Endodermal cell (in vitro differentiated cells): ENCODE measurements around the gene WAS. TPM values are rescaled to one million over a fixed set of nuclear protein-coding genes. Genes with fewer than 3 reads are reported as not detected.

Experiments used
- DNase-seq: peaks from one replicate; pipeline ENCODE4 v3.0.0-alpha.2; 2017
- H3K27ac ChIP-seq: 2 replicates; pipeline ENCODE4 v1.5.1; 2013; ENCODE audit warnings: mild to moderate bottlenecking, low read depth, low read length, moderate library complexity
- H3K27me3 ChIP-seq: 2 replicates; pipeline ENCODE4 v1.6.1; 2013; ENCODE audit warnings: mild to moderate bottlenecking, low read length, moderate library complexity; ENCODE audit not compliant: insufficient read depth, control insufficient read depth, poor library complexity, severe bottlenecking
- H3K36me3 ChIP-seq: 2 replicates; pipeline ENCODE4 v1.7.0; 2013; ENCODE audit warnings: mild to moderate bottlenecking, low read length, moderate library complexity; ENCODE audit not compliant: control insufficient read depth, insufficient read depth
- H3K4me1 ChIP-seq: one replicate; pipeline ENCODE4 v1.7.0; 2013; ENCODE audit warnings: low read length; ENCODE audit not compliant: control insufficient read depth, insufficient read depth
- H3K4me3 ChIP-seq: 2 replicates; pipeline ENCODE4 v1.5.1; 2013; ENCODE audit warnings: mild to moderate bottlenecking, low read length, moderate library complexity
- H3K9ac ChIP-seq: 2 replicates; pipeline ENCODE4 v1.6.1; 2013; ENCODE audit warnings: mild to moderate bottlenecking, low read length, moderate library complexity; ENCODE audit not compliant: poor library complexity, severe bottlenecking; ENCODE audit errors: extremely low read depth
- H3K9me3 ChIP-seq: 2 replicates; pipeline ENCODE4 v1.6.1; 2013; ENCODE audit warnings: mild to moderate bottlenecking, low read length, moderate library complexity; ENCODE audit not compliant: control insufficient read depth
- H3K27ac Mint-ChIP-seq: 2 replicates; pipeline ENCODE4 v1.8.0; 2020; ENCODE audit warnings: mixed read lengths
- H3K27me3 Mint-ChIP-seq: 2 replicates; pipeline ENCODE4 v1.8.0; 2021; ENCODE audit warnings: mild to moderate bottlenecking, mixed read lengths; ENCODE audit not compliant: insufficient read depth
- H3K36me3 Mint-ChIP-seq: 2 replicates; pipeline ENCODE4 v1.8.0; 2020; ENCODE audit warnings: low read depth, mixed read lengths
- H3K4me1 Mint-ChIP-seq: 2 replicates; pipeline ENCODE4 v1.8.0; 2020; ENCODE audit warnings: mixed read lengths
- H3K4me3 Mint-ChIP-seq: 2 replicates; pipeline ENCODE4 v1.8.0; 2020; ENCODE audit warnings: mild to moderate bottlenecking, moderate library complexity, mixed read lengths
- H3K9me3 Mint-ChIP-seq: 2 replicates; pipeline ENCODE4 v1.8.0; 2020; ENCODE audit warnings: mild to moderate bottlenecking, mixed read lengths
- WGBS, 2 experiments: methylation state at CpG; one replicate each; pipeline versions ENCODE4 v1.1.5 to v1.1.7; 2013; ENCODE audit warnings: missing lambda C conversion rate in 2 of 2, mixed read lengths in 1 of 2; ENCODE audit not compliant: insufficient coverage in 1 of 2, insufficient read length in 1 of 2; 5-methylcytosine and 5-hydroxymethylcytosine counted together
- long read RNA-seq, 4 experiments: library from polyadenylated mRNA in 2 of 4; library from RNA in 1 of 4; library from capped mRNA in 1 of 4; stranded (forward) in 3 of 4; unstranded in 1 of 4; transcript quantifications; one replicate each; pipeline ENCODE4 v2.0.0, GENCODE V29; 2020 to 2021; ENCODE audit warnings: inconsistent platforms in 1 of 4
- polyA plus RNA-seq, 2 experiments: library from polyadenylated mRNA; stranded (reverse); fragments of 50-300 nt; gene quantifications; one replicate each; pipeline ENCODE4 v1.2.3, GENCODE V29; 2013
- total RNA-seq, 2 donors: library from RNA; stranded (reverse); fragmentation: NEBNext Ultra II Directional in 1 of 2; extraction: Animal tissue kit (Norgen Biotek cat#: 25700) in 1 of 2; gene quantifications; 2 replicates in 1 of 2; 3 replicates in 1 of 2; pipeline ENCODE4 v1.2.1, GENCODE V29; 2021
- TF ChIP-seq, protein P1 (sequence below): fragments of 200-600 bp; sonication (generic); conservative IDR thresholded peaks from 2 replicates; pipeline ENCODE4 v1.5.0; 2021; ENCODE audit warnings: antibody characterized with exemption, mild to moderate bottlenecking

WAS gene
- total RNA-seq = under 1 TPM; 0.51 to 0.84 TPM
- polyA plus RNA-seq (2013, experiment 1 of 2) = 0.28 TPM
- polyA plus RNA-seq (2013, experiment 2 of 2) = 1.3 TPM
- long read RNA-seq, experiment 1 = 0 reads
- long read RNA-seq, experiment 2 = 0 reads
- long read RNA-seq, experiment 3 = 0 reads
- long read RNA-seq, experiment 4 = 0 reads

GRCh38 chrX:48683411-48683982 is at the start of gene WAS:
Gene WAS (plus strand): TSS chrX:48683799. CDS start chrX:48683854, 55 bp downstream.
- peaks cover 1% of the 10 kb centered on the region for H3K4me1 Mint-ChIP-seq
- Histone ChIP-seq H3K9ac (no peak within 1 kb of the TSS), H3K4me1 (no peaks in the 10 kb centered on the region), H3K4me3 (no peak within 1 kb of the TSS), H3K27ac (no peak within 1 kb of the TSS), H3K27me3 (no peaks in the 10 kb centered on the region), H3K9me3 (no peaks in the 10 kb centered on the region), H3K36me3 (no peaks in the 10 kb centered on the region)
- peaks cover 77% of the 10 kb centered on the region for H3K9me3 Mint-ChIP-seq
- no peak within 1 kb of the TSS for H3K4me3 Mint-ChIP-seq
- H3K36me3 Mint-ChIP-seq = no peaks in the 10 kb centered on the region
- 90 to 98% methylated on average over 5 to 8 of the region's 13 CpGs for WGBS, 2 experiments
- DNase-seq = no peak
- peaks cover 19% of the 10 kb centered on the region for H3K27me3 Mint-ChIP-seq
- TF ChIP-seq, protein P1, sequence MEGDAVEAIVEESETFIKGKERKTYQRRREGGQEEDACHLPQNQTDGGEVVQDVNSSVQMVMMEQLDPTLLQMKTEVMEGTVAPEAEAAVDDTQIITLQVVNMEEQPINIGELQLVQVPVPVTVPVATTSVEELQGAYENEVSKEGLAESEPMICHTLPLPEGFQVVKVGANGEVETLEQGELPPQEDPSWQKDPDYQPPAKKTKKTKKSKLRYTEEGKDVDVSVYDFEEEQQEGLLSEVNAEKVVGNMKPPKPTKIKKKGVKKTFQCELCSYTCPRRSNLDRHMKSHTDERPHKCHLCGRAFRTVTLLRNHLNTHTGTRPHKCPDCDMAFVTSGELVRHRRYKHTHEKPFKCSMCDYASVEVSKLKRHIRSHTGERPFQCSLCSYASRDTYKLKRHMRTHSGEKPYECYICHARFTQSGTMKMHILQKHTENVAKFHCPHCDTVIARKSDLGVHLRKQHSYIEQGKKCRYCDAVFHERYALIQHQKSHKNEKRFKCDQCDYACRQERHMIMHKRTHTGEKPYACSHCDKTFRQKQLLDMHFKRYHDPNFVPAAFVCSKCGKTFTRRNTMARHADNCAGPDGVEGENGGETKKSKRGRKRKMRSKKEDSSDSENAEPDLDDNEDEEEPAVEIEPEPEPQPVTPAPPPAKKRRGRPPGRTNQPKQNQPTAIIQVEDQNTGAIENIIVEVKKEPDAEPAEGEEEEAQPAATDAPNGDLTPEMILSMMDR = no peak
- H3K27ac Mint-ChIP-seq = no peak within 1 kb of the TSS

- Histone ChIP-seq H3K36me3 (no peaks in the 10 kb centered on the region), H3K4me1 (no peaks in the 10 kb centered on the region), H3K9ac (no peak overlapping the region), H3K9me3 (no peaks in the 10 kb centered on the region), H3K27me3 (no peaks in the 10 kb centered on the region), H3K27ac (no peak overlapping the region), H3K4me3 (no peak overlapping the region)
- no peak for DNase-seq
- TF ChIP-seq, protein P1 = no peak
- WGBS, 2 experiments = 100% methylated on average over 1 of the region's 1 CpG; no CpG with 5 or more reads in 1 of the 2 experiments
- Mint-ChIP-seq H3K27ac (no peak overlapping the region), H3K27me3 (no peaks in the 10 kb centered on the region), H3K4me1 (no peaks in the 10 kb centered on the region), H3K36me3 (no peaks in the 10 kb centered on the region), H3K9me3 (peaks cover 42% of the 10 kb centered on the region), H3K4me3 (no peak overlapping the region)
These were observed 47.3 kb upstream of the WAS start for GRCh38 chrX:48636301-48636700.

- no peak overlapping the region for H3K9ac ChIP-seq
- no peaks in the 10 kb centered on the region for H3K9me3 ChIP-seq
- H3K27me3 ChIP-seq = no peaks in the 10 kb centered on the region
- TF ChIP-seq, protein P1 = no peak
- H3K36me3 ChIP-seq = no peaks in the 10 kb centered on the region
- peaks cover 38% of the 10 kb centered on the region for H3K9me3 Mint-ChIP-seq
- no peak overlapping the region for H3K27ac ChIP-seq
- no peak overlapping the region for H3K27ac Mint-ChIP-seq
- no peak overlapping the region for H3K4me3 Mint-ChIP-seq
- H3K4me1 Mint-ChIP-seq = no peaks in the 10 kb centered on the region
- no peaks in the 10 kb centered on the region for H3K27me3 Mint-ChIP-seq
- no peaks in the 10 kb centered on the region for H3K4me1 ChIP-seq
- H3K36me3 Mint-ChIP-seq = no peaks in the 10 kb centered on the region
- WGBS, 2 experiments = 96% methylated on average over 2 of the region's 2 CpGs; no CpG with 5 or more reads in 1 of the 2 experiments
- no peak overlapping the region for H3K4me3 ChIP-seq
- DNase-seq = no peak
These were observed 46.8 kb upstream of the WAS start for GRCh38 chrX:48636776-48637175.
